IPS-15b (cell line): ENCODE measurements around the gene MTRF1.

ENCODE experiments used
- H3K27me3 ChIP-seq: one replicate; pipeline ENCODE4 v1.6.1; 2013; ENCODE audit warnings: low read length; ENCODE audit not compliant: control insufficient read depth, insufficient read depth
- H3K36me3 ChIP-seq: one replicate; pipeline ENCODE4 v1.6.1; 2013; ENCODE audit warnings: low read length; ENCODE audit not compliant: control insufficient read depth, insufficient read depth
- H3K4me1 ChIP-seq: one replicate; pipeline ENCODE4 v1.6.1; 2013; ENCODE audit warnings: mild to moderate bottlenecking, low read length; ENCODE audit not compliant: control insufficient read depth, insufficient read depth
- H3K4me3 ChIP-seq: one replicate; pipeline ENCODE4 v1.5.1; 2013; ENCODE audit warnings: low read depth, low read length
- H3K9ac ChIP-seq: one replicate; pipeline ENCODE4 v1.6.1; 2013; ENCODE audit warnings: low read depth, mild to moderate bottlenecking, low read length
- H3K9me3 ChIP-seq: one replicate; pipeline ENCODE4 v1.6.1; 2013; ENCODE audit warnings: mild to moderate bottlenecking, low read length; ENCODE audit not compliant: control insufficient read depth, insufficient read depth

The MTRF1 gene

DNA sequence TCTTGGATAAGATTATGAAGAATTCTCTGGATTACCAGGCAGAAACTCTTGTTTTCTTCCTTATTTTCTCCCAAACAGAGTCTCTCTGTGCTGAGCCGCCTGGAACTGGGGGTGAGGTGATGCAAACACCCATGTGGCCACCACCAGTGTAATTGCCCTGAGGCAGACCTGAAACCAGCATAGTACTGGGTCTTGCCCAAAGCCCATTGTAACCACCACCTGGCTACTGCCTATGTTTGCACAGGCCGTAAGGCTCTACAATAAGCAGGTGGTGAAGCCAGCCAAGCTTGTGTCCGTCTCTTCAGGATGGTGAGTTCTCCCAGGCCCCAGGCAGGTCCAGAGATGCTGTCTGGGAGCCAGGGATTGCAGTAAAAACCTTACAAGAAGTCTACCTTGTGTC, 50.1 kb downstream of the MTRF1 start:
- Histone ChIP-seq H3K4me3 (no peak overlapping the region), H3K9ac (no peak overlapping the region), H3K36me3 (no peaks in the 10 kb centered on the region), H3K9me3 (no peaks in the 10 kb centered on the region), H3K27me3 (no peaks in the 10 kb centered on the region), H3K4me1 (no peaks in the 10 kb centered on the region)

- Histone ChIP-seq H3K9me3 (no peaks in the 10 kb centered on the region), H3K4me3 (no peak overlapping the region), H3K36me3 (no peaks in the 10 kb centered on the region), H3K9ac (no peak overlapping the region), H3K4me1 (no peaks in the 10 kb centered on the region), H3K27me3 (no peaks in the 10 kb centered on the region)
Observed at GRCh38 chr13:41212881-41213280, 50.5 kb downstream of the MTRF1 start.

GRCh38 chr13:41211062-41211461, 52.3 kb downstream of the MTRF1 start:
- Histone ChIP-seq H3K9ac (no peak overlapping the region), H3K36me3 (no peaks in the 10 kb centered on the region), H3K4me3 (no peak overlapping the region), H3K9me3 (no peaks in the 10 kb centered on the region), H3K27me3 (no peaks in the 10 kb centered on the region), H3K4me1 (no peaks in the 10 kb centered on the region)

DNA sequence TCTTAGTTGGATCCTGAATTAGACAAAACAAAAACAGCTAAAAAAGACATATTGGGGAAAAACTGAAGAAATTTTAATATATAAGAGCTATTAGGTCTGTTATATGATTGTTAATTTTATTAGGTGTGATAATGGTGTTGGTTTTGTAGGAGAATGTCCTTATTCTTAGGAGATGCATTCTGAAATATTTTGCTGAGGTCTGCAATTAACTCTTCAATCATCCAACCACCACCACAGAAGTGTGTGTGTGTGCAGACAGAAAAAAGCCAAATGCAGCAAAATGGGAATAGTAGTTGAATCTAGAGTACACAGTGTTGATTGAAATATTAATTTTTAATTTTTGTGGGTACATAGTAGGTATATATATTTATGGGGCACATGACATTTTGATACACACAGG, 56.9 kb downstream of the MTRF1 start:
- H3K4me1 ChIP-seq, result no peaks in the 10 kb centered on the region
- no peaks in the 10 kb centered on the region for H3K9me3 ChIP-seq
- no peaks in the 10 kb centered on the region for H3K27me3 ChIP-seq
- H3K36me3 ChIP-seq, result no peaks in the 10 kb centered on the region
- no peak overlapping the region for H3K9ac ChIP-seq
- H3K4me3 ChIP-seq, result no peak overlapping the region

- H3K4me1 ChIP-seq, result no peaks in the 10 kb centered on the region
Observed at GRCh38 chr13:41203810-41204209, 59.6 kb downstream of the MTRF1 start.

GRCh38 chr13:41200126-41200525, 63.2 kb downstream of the MTRF1 start:
- no peaks in the 10 kb centered on the region for H3K4me1 ChIP-seq

More at GRCh38 chr13:41203810-41204209, 59.6 kb downstream of the MTRF1 start:
- Histone ChIP-seq H3K36me3 (no peaks in the 10 kb centered on the region), H3K9me3 (no peaks in the 10 kb centered on the region), H3K9ac (no peak overlapping the region), H3K27me3 (no peaks in the 10 kb centered on the region), H3K4me3 (no peak overlapping the region)

DNA sequence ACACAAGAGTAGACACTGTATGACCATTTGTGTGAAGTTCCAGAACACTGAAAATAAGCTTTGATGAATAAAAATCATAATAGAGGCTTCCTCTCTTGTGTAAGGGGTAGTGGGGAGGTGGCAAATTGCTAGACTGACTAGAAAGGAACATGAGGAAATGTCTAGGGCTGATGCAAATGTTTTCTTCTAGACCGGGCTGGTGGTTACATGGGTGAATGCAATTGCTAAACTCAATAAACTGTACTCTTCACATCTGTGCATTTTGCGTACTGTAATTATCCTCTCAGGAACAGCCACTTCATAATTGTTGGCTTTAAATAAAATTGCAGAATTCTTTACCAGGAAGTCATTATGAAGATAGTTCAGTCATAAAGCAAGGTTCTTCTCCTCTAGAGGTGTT, 63.9 kb downstream of the MTRF1 start:
- Histone ChIP-seq H3K9ac (no peak overlapping the region), H3K27me3 (no peaks in the 10 kb centered on the region), H3K4me3 (no peak overlapping the region), H3K9me3 (no peaks in the 10 kb centered on the region), H3K4me1 (no peaks in the 10 kb centered on the region), H3K36me3 (no peaks in the 10 kb centered on the region)

More at GRCh38 chr13:41200126-41200525, 63.2 kb downstream of the MTRF1 start:
- H3K4me3 ChIP-seq, result no peak overlapping the region
- no peak overlapping the region for H3K9ac ChIP-seq
- no peaks in the 10 kb centered on the region for H3K27me3 ChIP-seq
- H3K36me3 ChIP-seq, result no peaks in the 10 kb centered on the region
- H3K9me3 ChIP-seq, result no peaks in the 10 kb centered on the region

GRCh38 chr13:41199079-41199478, 64.3 kb downstream of the MTRF1 start:
- Histone ChIP-seq H3K9ac (no peak overlapping the region), H3K27me3 (no peaks in the 10 kb centered on the region)

GRCh38 chr13:41196620-41197019, 66.8 kb downstream of the MTRF1 start:
- Histone ChIP-seq H3K9ac (no peak overlapping the region), H3K27me3 (no peaks in the 10 kb centered on the region), H3K4me1 (peaks cover 6% of the 10 kb centered on the region), H3K36me3 (no peaks in the 10 kb centered on the region), H3K4me3 (no peak overlapping the region), H3K9me3 (no peaks in the 10 kb centered on the region)

More at GRCh38 chr13:41199079-41199478, 64.3 kb downstream of the MTRF1 start:
- Histone ChIP-seq H3K36me3 (no peaks in the 10 kb centered on the region), H3K4me1 (no peaks in the 10 kb centered on the region), H3K4me3 (no peak overlapping the region), H3K9me3 (no peaks in the 10 kb centered on the region)

- no peak overlapping the region for H3K4me3 ChIP-seq
Observed at GRCh38 chr13:41196011-41196410, 67.4 kb downstream of the MTRF1 start.

DNA sequence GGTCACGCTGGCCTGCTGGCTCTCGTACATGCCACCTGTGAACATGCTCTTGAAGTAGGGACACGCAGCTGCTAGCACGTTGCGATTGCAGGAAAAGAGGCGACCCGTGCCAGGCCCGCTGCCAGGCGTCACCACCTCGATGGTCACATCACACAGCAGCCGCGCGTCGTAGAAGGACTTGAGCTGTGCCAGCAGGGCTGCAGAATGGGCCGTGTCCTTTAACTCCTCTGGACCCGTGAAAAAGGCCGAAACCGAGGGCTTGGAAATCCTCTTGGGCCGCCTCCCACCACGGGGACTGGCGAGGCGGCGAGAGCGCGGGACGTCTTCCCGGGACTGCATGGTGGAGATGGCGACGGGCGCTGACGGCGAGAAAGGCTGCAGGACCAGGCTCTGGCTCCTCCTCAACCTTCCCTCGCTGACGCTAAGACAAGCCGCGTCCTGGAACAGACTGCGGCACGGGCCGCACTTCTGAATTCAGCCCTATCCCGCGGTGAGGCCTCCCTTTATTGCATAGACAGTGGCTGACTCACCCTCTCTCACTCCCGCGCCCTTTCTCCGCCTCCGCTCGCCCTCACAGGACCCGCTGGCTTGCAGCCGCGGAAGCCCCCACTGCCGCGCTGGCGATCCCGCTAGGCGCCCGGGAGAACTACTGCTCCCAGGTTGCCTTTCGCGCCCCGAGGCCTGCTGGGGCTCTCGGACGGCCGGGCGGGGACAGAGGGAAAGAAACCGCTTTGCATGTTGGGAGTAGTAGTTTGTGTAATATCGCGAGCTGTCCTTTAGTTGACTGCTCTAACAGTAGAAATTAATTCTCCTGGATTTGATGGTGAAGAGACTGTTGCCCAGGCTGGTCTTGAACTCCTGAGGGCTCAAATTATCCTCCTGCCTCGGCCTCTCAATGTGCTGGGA, 69.2 kb downstream of the MTRF1 start, which contains the start of gene KBTBD7:
TSS of gene KBTBD7 (minus strand) at position 651 of the 906 bp plus-strand sequence. CDS start at position 339, 312 bp downstream.
- H3K27me3 ChIP-seq, result no peaks in the 10 kb centered on the region
- no peaks in the 10 kb centered on the region for H3K36me3 ChIP-seq
- peak within 1 kb of the TSS; percentile 62 for H3K4me3 ChIP-seq
- H3K4me1 ChIP-seq, result peaks cover 6% of the 10 kb centered on the region
- H3K9ac ChIP-seq, result peak within 1 kb of the TSS; percentile 71
- no peaks in the 10 kb centered on the region for H3K9me3 ChIP-seq

More at GRCh38 chr13:41196011-41196410, 67.4 kb downstream of the MTRF1 start:
- no peaks in the 10 kb centered on the region for H3K36me3 ChIP-seq
- no peak overlapping the region for H3K9ac ChIP-seq
- H3K4me1 ChIP-seq, result peaks cover 6% of the 10 kb centered on the region
- no peaks in the 10 kb centered on the region for H3K9me3 ChIP-seq
- H3K27me3 ChIP-seq, result no peaks in the 10 kb centered on the region

- Histone ChIP-seq H3K36me3 (no peaks in the 10 kb centered on the region), H3K4me3 (peak overlapping the region; percentile 62), H3K27me3 (no peaks in the 10 kb centered on the region), H3K9ac (no peak overlapping the region), H3K4me1 (peaks cover 6% of the 10 kb centered on the region), H3K9me3 (no peaks in the 10 kb centered on the region)
Observed at GRCh38 chr13:41193469-41193868, 69.9 kb downstream of the MTRF1 start.
